ENCODE results near the gene IMPACT. TPM values are rescaled to one million over a fixed set of nuclear protein-coding genes. Genes with fewer than 3 reads are reported as not detected.
A peak's percentile ranks its signal among the peaks of the same experiment; 100 is the strongest.

The IMPACT gene, protein sequence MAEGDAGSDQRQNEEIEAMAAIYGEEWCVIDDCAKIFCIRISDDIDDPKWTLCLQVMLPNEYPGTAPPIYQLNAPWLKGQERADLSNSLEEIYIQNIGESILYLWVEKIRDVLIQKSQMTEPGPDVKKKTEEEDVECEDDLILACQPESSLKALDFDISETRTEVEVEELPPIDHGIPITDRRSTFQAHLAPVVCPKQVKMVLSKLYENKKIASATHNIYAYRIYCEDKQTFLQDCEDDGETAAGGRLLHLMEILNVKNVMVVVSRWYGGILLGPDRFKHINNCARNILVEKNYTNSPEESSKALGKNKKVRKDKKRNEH
- 10 to 100 TPM; 13.7 to 50.3 (median 28.7) TPM for total RNA-seq
- polyA plus RNA-seq, result 10 to 100 TPM; 15.7 to 30.3 TPM
- long read RNA-seq, donor 1, transcript IMPACT-201 (11 exons, 3,792 nt), result major isoform, 12 of 15 reads
- long read RNA-seq, donor 1, partial matches to known transcripts, result 0 of 15 reads
- long read RNA-seq, donor 1, other reads (novel, unspliced or antisense), result 2 of 15 reads
- long read RNA-seq, donor 2, transcript IMPACT-201 (11 exons, 3,792 nt), result major isoform, 33 of 58 reads
- long read RNA-seq, donor 2, transcript IMPACT-207 (12 exons, 3,203 nt), result minor isoform, 5 of 58 reads
- long read RNA-seq, donor 2, partial matches to known transcripts, result 20 of 58 reads
- long read RNA-seq, donor 2, other reads (novel, unspliced or antisense), result 0 of 58 reads
- long read RNA-seq, donor 3, transcript IMPACT-201 (11 exons, 3,792 nt), result major isoform, 49 of 59 reads
- long read RNA-seq, donor 3, partial matches to known transcripts, result 0 of 59 reads
- long read RNA-seq, donor 3, other reads (novel, unspliced or antisense), result 8 of 59 reads

DNA sequence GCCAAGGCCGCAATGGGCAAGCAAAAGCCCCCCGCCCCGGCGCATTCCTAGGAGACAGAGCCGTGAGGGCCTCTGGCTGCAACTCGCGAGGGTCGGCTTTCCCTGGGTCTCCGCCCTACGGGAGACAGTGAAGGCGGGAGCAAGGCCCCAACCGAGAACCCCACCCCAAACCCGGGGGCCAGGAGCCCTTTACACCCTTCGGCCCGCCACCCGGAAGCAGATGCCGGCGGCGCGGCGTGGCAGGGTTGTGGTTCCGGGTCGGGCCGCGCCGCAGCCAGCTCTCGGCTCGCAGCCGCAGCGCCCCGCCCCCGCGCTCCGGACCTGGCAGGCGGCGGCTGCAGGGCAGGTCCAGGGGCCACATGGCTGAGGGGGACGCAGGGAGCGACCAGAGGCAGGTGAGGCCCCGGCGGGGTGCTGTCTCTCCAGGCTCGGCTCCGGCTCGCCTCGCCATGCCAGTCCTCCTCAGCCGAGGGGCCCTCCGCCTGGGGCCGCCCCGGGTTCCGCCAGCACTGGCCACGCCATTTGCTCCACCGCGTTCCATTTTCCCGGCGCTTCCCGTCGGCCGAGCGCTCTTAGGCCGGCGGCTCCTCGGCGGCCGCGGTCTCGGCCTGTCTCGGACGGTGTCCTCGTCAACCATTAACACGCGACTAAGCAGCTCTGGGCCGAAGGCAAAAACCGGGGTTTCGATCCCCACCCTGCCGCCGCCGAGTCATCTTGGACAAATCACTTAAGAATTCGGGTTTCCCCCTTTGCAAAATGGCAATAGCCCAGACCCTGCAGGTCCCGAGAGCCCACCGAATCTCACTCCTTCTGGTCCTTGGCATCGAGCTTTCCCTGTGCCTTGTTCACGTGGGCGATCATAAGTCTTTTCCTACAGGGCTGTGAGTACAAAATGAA is at the start of gene IMPACT:
TSS of gene IMPACT (plus strand) at position 273 of the 897 bp plus-strand sequence. CDS start at position 360, 87 bp downstream.
- H3K27ac ChIP-seq, result peak within 1 kb of the TSS; percentile 60 to 64
- DNase-seq, result peak; percentile 76 to 91 (median 87)
- peak; percentile 32 for TF ChIP-seq POLR2A (IDR thresholded peaks at IDR 0.05)
- TF ChIP-seq, protein P1, sequence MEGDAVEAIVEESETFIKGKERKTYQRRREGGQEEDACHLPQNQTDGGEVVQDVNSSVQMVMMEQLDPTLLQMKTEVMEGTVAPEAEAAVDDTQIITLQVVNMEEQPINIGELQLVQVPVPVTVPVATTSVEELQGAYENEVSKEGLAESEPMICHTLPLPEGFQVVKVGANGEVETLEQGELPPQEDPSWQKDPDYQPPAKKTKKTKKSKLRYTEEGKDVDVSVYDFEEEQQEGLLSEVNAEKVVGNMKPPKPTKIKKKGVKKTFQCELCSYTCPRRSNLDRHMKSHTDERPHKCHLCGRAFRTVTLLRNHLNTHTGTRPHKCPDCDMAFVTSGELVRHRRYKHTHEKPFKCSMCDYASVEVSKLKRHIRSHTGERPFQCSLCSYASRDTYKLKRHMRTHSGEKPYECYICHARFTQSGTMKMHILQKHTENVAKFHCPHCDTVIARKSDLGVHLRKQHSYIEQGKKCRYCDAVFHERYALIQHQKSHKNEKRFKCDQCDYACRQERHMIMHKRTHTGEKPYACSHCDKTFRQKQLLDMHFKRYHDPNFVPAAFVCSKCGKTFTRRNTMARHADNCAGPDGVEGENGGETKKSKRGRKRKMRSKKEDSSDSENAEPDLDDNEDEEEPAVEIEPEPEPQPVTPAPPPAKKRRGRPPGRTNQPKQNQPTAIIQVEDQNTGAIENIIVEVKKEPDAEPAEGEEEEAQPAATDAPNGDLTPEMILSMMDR (IDR thresholded peaks at IDR 0.05), result no peak
- no peak for TF ChIP-seq EP300 (IDR thresholded peaks at IDR 0.05)
- H3K4me3 ChIP-seq, result peak within 1 kb of the TSS; percentile 88
- intact Hi-C loops (cut with DNase I), result no loop called here
- peaks cover 2% of the 10 kb centered on the region for H3K4me1 ChIP-seq (ENCODE audit: insufficient read depth)
- no peaks in the 10 kb centered on the region for H3K36me3 ChIP-seq
- no peaks in the 10 kb centered on the region for H3K9me3 ChIP-seq
- no peaks in the 10 kb centered on the region for H3K27me3 ChIP-seq
- 1 to 2% (median 1%) methylated on average over 50 to 82 of the region's 82 CpGs for WGBS, 3 donors

DNA sequence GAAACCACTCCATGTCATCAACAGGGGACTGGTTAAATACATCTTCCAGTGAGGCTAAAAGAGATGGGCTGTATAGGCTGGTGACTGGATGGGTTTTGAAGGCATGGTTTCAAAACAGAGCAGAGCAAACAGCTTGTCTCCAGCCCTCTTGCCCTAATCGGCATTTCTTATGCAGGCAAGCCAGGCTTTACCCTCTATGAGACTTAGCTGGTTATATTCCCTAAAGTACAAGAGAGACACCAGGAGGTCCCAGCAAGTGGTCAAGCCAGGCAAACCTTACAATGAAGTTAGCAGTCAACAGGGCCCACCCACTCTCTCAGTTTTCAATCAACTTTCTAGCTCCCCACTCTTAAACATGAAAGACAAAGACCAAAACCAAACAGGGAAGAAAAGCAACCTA is 47.9 kb upstream of the IMPACT start:
- DNase-seq, result no peak
- Histone ChIP-seq H3K27ac (no peak overlapping the region), H3K27me3 (no peaks in the 10 kb centered on the region), H3K36me3 (no peaks in the 10 kb centered on the region), H3K9me3 (no peaks in the 10 kb centered on the region), H3K4me3 (no peak overlapping the region), H3K4me1 (ENCODE audit: insufficient read depth) (peaks cover 4% of the 10 kb centered on the region)
- TF ChIP-seq POLR2A (IDR thresholded peaks at IDR 0.05), result no peak
- TF ChIP-seq, protein P1 (IDR thresholded peaks at IDR 0.05), result no peak
- intact Hi-C loops (cut with DNase I), result no loop called here
- WGBS, 3 donors, result 68 to 74% (median 74%) methylated on average over 1 of the region's 1 CpG

DNA sequence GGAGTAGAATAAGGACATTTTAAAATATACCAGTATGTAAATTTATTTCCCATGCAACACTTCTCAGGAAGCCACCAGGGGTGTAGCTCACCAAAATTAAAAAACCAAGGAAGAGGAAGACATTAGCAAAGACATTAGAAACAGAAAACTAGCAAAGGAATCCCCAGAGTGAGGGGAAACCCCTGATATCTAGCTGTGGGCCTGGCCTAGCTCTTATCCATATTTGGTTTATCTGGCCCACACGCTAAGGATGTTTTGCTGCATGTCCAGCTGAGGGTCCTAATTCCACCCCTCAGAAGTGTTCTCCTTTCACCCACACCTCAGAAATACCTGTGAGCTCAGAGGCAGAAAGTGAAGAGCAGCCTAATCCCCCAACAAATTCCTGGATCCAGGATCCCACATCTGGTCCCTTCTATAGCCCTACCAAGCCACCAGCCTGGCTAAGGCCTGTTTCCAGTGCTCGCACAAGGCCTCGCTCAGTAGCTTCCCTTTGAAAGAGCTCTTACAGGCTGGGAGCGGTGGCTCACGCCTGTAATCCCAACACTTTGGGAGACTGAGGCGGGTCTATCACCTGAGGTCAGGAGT is 46.2 kb upstream of the IMPACT start:
- no peak overlapping the region for H3K4me3 ChIP-seq
- no peak overlapping the region for H3K27ac ChIP-seq
- DNase-seq, result no peak
- H3K36me3 ChIP-seq, result no peaks in the 10 kb centered on the region
- peaks cover 6% of the 10 kb centered on the region for H3K4me1 ChIP-seq (ENCODE audit: insufficient read depth)
- WGBS, 3 donors, result 86 to 93% (median 88%) methylated on average over 6 of the region's 6 CpGs
- TF ChIP-seq EP300 (IDR thresholded peaks at IDR 0.05) (no peak), POLR2A (IDR thresholded peaks at IDR 0.05) (no peak)
- TF ChIP-seq, protein P1 (IDR thresholded peaks at IDR 0.05), result no peak
- no peaks in the 10 kb centered on the region for H3K27me3 ChIP-seq
- intact Hi-C loops (cut with DNase I), result no loop called here
- H3K9me3 ChIP-seq, result no peaks in the 10 kb centered on the region
